HG03103 (cell line): ENCODE data around the gene DND1.
A peak's percentile ranks its signal among the peaks of the same experiment; 100 is the strongest.
"Not testable (repeated sequence)": the region's sequence is repeated elsewhere in the genome, so short reads cannot be mapped to it uniquely, and the experiment has no call there.

ENCODE experiments used
- ATAC-seq: cut with Tn5 transposase; IDR thresholded peaks from one replicate; pipeline ENCODE4 v1.9.1; 2021; ENCODE audit warnings: low read depth; ENCODE audit not compliant: unreplicated experiment

The DND1 gene

GRCh38 chr5:140673187-140673976, at the start of gene DND1:
DND1 (minus strand) TSS chr5:140673576; CDS start chr5:140673542, 34 bp downstream.
- ATAC-seq = no peak

- not testable (repeated sequence) for ATAC-seq
Measured at GRCh38 chr5:140721395-140721794, 48.0 kb upstream of the DND1 start.

- ATAC-seq = not testable (repeated sequence)
Measured at GRCh38 chr5:140720738-140721137, 47.4 kb upstream of the DND1 start.

- no peak for ATAC-seq
Measured at GRCh38 chr5:140718266-140718592, 44.9 kb upstream of the DND1 start.

GRCh38 chr5:140716238-140716637, 42.9 kb upstream of the DND1 start:
- ATAC-seq = not testable (repeated sequence)

- ATAC-seq = no peak
Measured at GRCh38 chr5:140713562-140714094, 40.3 kb upstream of the DND1 start.

- no peak for ATAC-seq
Measured at GRCh38 chr5:140711794-140712193, 38.4 kb upstream of the DND1 start.

- ATAC-seq = peak; percentile 84
Measured at GRCh38 chr5:140710899-140711552, 37.6 kb upstream of the DND1 start.

GRCh38 chr5:140708787-140709186, 35.4 kb upstream of the DND1 start:
- ATAC-seq = not testable (repeated sequence)

- ATAC-seq = no peak
Measured at GRCh38 chr5:140707812-140708211, 34.4 kb upstream of the DND1 start.

- peak; percentile 99 for ATAC-seq
Measured at GRCh38 chr5:140700177-140701144, 27.1 kb upstream of the DND1 start, which contains the start of gene ZMAT2. ZMAT2 (plus strand) TSS chr5:140700447; CDS start chr5:140700461, 14 bp downstream.

- no peak for ATAC-seq
Measured at GRCh38 chr5:140696891-140697492, 23.6 kb upstream of the DND1 start.

- no peak for ATAC-seq
Measured at GRCh38 chr5:140694276-140694675, 20.9 kb upstream of the DND1 start.

GRCh38 chr5:140690941-140691924, 17.9 kb upstream of the DND1 start, which contains the start of the genes HARS1 and HARS2:
HARS1 (minus strand) TSS chr5:140691370; CDS start chr5:140691304, 66 bp downstream.
HARS2 (plus strand) TSS chr5:140691455; CDS start chr5:140691649, 194 bp downstream.
- ATAC-seq = peak; percentile 96

GRCh38 chr5:140690376-140690932, 17.1 kb upstream of the DND1 start:
- ATAC-seq = no peak

GRCh38 chr5:140678993-140679392, 5.6 kb upstream of the DND1 start:
- ATAC-seq = no peak

GRCh38 chr5:140677947-140678346, 4.6 kb upstream of the DND1 start:
- no peak for ATAC-seq

- ATAC-seq = no peak
Measured at GRCh38 chr5:140674629-140675028, 1.3 kb upstream of the DND1 start.
